SU-DHL-6 (cell line): ENCODE results near the gene ITGA8.

Experiments
- EZH2phosphoT487 ChIP-seq: fragments of 200-600 bp; sonication (generic), shearing (Covaris generic); conservative IDR thresholded peaks from 2 replicates; pipeline ENCODE4 v1.6.1; 2018; ENCODE audit warnings: mild to moderate bottlenecking, antibody characterized with exemption, low read length, moderate library complexity, mixed read lengths
- TF ChIP-seq, protein P1 (sequence below): fragments of 200-600 bp; sonication (generic); IDR thresholded peaks from one replicate; pipeline ENCODE4 v1.5.1; 2017; ENCODE audit warnings: antibody characterized with exemption, mild to moderate bottlenecking, low read length, moderate library complexity; ENCODE audit not compliant: insufficient read depth, poor library complexity, severe bottlenecking

DNA sequence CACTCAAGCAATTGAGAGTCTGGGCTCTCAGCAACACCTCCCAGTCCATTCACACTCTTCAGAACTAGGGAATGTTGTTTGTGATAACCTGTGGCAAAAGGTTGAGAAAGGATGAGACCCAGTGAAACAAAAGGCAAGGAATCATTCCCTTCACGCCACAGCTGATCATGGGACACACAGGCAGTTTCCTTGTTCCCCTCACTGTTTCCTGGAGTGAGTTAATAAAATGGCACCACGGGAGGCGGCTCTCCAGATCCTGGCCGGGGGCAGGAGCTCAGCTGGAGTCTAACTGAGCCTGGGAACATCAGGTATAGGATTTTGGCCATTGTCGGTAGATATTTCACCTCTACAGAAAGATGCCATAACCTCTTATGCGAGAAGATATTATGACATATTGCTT is 241.3 kb downstream of the ITGA8 start:
- TF ChIP-seq, protein P1, sequence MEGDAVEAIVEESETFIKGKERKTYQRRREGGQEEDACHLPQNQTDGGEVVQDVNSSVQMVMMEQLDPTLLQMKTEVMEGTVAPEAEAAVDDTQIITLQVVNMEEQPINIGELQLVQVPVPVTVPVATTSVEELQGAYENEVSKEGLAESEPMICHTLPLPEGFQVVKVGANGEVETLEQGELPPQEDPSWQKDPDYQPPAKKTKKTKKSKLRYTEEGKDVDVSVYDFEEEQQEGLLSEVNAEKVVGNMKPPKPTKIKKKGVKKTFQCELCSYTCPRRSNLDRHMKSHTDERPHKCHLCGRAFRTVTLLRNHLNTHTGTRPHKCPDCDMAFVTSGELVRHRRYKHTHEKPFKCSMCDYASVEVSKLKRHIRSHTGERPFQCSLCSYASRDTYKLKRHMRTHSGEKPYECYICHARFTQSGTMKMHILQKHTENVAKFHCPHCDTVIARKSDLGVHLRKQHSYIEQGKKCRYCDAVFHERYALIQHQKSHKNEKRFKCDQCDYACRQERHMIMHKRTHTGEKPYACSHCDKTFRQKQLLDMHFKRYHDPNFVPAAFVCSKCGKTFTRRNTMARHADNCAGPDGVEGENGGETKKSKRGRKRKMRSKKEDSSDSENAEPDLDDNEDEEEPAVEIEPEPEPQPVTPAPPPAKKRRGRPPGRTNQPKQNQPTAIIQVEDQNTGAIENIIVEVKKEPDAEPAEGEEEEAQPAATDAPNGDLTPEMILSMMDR, result no peak
- no peak for TF ChIP-seq EZH2phosphoT487
